WI38 (cell line): Measurements from ENCODE around the gene TPCN1.

Experiments used
- H3K4me3 ChIP-seq: 2 replicates; pipeline ENCODE4 v1.5.1; 2011; ENCODE audit warnings: low read depth, mild to moderate bottlenecking, control low read depth, low read length
- TF ChIP-seq, protein P1 (sequence below): IDR thresholded peaks from 2 replicates; pipeline ENCODE4 v1.5.1; 2012; ENCODE audit warnings: low read depth, mild to moderate bottlenecking, control low read depth, low read length

The TPCN1 gene

DNA sequence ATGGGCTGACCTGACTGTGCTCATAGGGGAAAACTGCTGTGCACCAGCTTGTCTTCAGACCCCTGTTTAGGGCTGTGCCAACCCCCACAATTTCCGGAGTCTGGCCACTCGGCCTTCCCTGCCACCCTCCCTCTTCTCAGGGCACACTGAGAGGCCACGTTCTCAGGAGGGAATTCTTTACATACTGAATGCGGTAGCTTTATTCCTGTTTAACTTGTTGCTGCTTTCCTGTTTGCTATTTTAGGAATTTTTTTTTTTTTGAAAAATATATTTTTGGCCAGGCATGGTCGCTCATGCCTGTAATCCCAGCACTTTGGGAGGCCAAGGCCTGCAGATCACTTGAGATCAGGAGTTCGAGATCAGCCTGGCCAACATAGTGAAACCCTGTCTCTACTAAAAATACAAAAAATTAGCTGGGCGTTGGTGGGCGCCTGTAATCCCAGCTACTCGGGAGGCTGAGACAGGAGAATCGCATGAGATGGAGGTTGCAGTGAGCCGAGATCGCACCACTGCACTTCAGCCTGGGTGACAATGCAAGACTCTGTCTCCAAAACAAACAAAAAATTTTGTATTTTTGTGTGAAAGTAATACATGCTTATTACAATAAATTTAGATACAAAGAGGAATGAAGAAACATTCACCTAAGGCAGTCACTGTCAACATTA, 39.5 kb downstream of the TPCN1 start:
- no peak overlapping the region for H3K4me3 ChIP-seq

DNA sequence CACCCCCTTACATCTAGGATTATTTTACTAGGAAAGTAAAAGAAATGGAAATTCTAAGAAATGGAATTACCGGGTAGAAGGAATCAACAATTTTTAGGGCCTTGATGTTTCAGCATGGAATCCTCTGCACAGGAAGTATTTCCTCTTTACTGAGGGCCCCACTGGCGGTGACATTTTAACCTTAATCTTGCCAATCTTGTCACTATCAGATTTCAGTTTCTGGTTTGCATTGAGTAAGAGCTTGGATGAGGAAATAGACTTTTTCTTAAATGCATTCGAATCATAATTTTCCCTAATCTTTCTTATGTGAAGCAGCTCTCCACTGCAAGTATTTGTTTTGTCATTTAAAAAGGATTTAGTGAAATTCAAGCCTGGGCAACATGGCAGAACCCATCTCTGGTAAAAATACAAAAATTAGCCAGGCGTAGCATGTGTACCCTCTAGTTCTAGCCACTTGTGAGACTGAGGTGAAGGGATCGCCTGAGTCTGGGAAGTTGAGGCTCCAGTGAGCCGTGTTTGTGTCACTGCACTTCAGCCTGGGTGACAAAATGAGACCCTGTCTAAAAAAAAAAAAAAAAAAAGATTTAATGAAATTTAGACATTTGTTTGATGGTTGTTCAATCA, 40.7 kb downstream of the TPCN1 start:
- H3K4me3 ChIP-seq = no peak overlapping the region
- TF ChIP-seq, protein P1, sequence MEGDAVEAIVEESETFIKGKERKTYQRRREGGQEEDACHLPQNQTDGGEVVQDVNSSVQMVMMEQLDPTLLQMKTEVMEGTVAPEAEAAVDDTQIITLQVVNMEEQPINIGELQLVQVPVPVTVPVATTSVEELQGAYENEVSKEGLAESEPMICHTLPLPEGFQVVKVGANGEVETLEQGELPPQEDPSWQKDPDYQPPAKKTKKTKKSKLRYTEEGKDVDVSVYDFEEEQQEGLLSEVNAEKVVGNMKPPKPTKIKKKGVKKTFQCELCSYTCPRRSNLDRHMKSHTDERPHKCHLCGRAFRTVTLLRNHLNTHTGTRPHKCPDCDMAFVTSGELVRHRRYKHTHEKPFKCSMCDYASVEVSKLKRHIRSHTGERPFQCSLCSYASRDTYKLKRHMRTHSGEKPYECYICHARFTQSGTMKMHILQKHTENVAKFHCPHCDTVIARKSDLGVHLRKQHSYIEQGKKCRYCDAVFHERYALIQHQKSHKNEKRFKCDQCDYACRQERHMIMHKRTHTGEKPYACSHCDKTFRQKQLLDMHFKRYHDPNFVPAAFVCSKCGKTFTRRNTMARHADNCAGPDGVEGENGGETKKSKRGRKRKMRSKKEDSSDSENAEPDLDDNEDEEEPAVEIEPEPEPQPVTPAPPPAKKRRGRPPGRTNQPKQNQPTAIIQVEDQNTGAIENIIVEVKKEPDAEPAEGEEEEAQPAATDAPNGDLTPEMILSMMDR = no peak

More for the DNA sequence above, 39.5 kb downstream of the TPCN1 start:
- TF ChIP-seq, protein P1 = no peak

- H3K4me3 ChIP-seq = no peak overlapping the region
- TF ChIP-seq, protein P1 = no peak
Measured at GRCh38 chr12:113262710-113263109, 41.4 kb downstream of the TPCN1 start.

DNA sequence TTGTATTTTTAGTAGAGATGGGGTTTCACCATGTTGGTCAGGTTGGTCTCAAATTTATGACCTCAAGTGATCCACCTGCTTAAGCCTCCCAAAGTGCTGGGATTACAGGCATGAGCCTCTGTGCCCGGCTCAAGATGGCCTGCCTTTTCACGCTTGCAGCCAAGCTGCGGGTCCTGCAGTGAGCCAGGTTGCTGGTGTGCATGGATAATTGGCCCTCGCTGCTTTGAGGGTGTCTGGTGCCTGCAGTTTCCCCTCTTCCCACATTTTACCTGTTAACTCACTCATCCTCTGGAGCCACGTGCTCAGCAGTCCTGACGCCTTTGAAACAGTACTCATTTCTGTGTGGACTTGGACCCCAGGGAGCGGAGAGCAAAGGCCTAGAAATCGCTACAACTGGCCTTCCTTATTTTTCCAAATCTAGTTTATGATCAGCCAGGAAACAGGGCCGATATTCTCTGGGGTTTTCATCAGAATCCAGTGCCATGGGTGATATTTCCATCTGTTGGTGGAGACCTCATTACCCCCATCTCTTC, 42.2 kb downstream of the TPCN1 start:
- no peak overlapping the region for H3K4me3 ChIP-seq
- TF ChIP-seq, protein P1 = no peak

- TF ChIP-seq, protein P1 = no peak
Measured at GRCh38 chr12:113266106-113266895, 45.0 kb downstream of the TPCN1 start.

GRCh38 chr12:113267621-113268020, 46.4 kb downstream of the TPCN1 start:
- TF ChIP-seq, protein P1 = no peak
- no peak overlapping the region for H3K4me3 ChIP-seq

More at GRCh38 chr12:113266106-113266895, 45.0 kb downstream of the TPCN1 start:
- H3K4me3 ChIP-seq = no peak overlapping the region
